ENCODE measurements around the gene GPS1. TPM values are rescaled to one million over a fixed set of nuclear protein-coding genes. Genes with fewer than 3 reads are reported as not detected.

GPS1 gene
- total and polyA plus RNA-seq, 9 of the 15 experiments (the other 6 are each of a cell fraction or from before 2014, with no cell fraction given): 3.1 to 167 (median 69.9) TPM

GRCh38 chr17:82012261-82012639 lies 39.4 kb upstream of the GPS1 start (continued):
- TF ChIP-seq, protein P1, sequence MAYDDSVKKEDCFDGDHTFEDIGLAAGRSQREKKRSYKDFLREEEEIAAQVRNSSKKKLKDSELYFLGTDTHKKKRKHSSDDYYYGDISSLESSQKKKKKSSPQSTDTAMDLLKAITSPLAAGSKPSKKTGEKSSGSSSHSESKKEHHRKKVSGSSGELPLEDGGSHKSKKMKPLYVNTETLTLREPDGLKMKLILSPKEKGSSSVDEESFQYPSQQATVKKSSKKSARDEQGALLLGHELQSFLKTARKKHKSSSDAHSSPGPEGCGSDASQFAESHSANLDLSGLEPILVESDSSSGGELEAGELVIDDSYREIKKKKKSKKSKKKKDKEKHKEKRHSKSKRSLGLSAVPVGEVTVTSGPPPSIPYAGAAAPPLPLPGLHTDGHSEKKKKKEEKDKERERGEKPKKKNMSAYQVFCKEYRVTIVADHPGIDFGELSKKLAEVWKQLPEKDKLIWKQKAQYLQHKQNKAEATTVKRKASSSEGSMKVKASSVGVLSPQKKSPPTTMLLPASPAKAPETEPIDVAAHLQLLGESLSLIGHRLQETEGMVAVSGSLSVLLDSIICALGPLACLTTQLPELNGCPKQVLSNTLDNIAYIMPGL (CRISPR knock-in tag; IDR thresholded peaks at IDR 0.05): no peak

DNA sequence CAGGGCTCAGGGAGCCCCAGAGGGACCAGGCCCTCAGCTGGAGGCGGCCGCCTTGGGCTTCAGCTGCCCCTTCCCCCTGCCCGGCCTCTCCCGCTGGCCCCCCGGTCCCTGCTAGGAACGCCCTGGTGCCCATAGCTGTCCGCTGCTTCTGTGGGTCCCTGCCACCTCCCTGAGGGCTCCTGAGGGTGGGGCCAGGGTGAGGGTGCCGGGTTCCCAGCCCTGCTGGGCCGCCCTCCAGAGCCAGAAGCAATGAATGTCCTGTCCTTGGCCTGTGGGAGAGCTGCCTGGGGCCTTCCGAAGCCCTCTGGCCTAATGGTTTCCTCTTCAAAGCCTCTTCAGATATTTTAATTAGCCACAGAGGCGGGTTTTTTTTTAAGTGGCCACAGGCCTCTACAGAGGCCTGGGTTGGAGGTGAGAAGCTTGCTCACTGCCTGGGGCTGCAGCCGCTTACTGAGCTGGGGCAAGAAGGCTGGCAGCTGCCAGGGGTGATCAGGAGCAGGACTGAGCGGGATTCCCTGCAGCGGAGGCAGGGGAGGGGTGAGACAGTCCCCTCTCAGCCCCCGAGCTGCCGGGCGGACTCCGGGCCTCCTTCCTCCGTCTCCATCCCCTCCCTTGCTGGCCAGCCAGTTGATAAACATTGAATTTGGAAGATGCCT lies 38.9 kb upstream of the GPS1 start:
- FAIRE-seq: no peak
- H3K4me1 ChIP-seq (replicated peaks in 1 of 2; ENCODE audit: control insufficient read depth in 2 of 2, insufficient read depth in 2 of 2, low read length in 2 of 2): peaks cover 0 to 87% of the 10 kb centered on the region in 2 experiments; a peak in 3 of 5 replicates
- CTCF ChIA-PET (ENCODE audit: low intra/inter-chr PET ratio): no interaction called here
- no peaks in the 10 kb centered on the region for H3K9me3 ChIP-seq (replicated peaks; ENCODE audit: control insufficient read depth, insufficient read depth, low read depth, low read length)
- DNase-seq (ENCODE audit: extremely low read depth in 1 of 4, low spot score in 3 of 4): no peak
- in situ Hi-C loops (cut with MboI): no loop called here
- BruUV-seq (replicated peaks): no TSS peak
- no peak overlapping the region; a peak in 1 of 4 replicates for H3K9ac ChIP-seq (ENCODE audit: insufficient read depth in 1 of 2, low read depth in 2 of 2, low read length in 2 of 2)
- no peaks in the 10 kb centered on the region for H3K79me2 ChIP-seq (ENCODE audit: control insufficient read depth, insufficient read depth, low read length)
- H3K36me3 ChIP-seq (ENCODE audit: control insufficient read depth, insufficient read depth, low read length): no peaks in the 10 kb centered on the region; the same call in 2 of the 3 replicates
- H4K20me1 ChIP-seq (replicated peaks; ENCODE audit: control insufficient read depth, insufficient read depth, low read length): no peaks in the 10 kb centered on the region
- H3K9me1 ChIP-seq (ENCODE audit: control insufficient read depth, insufficient read depth, low read length): no peaks in the 10 kb centered on the region
- H3K4me2 ChIP-seq (ENCODE audit: insufficient read depth, low read length): no peak overlapping the region
- H3K27me3 ChIP-seq (ENCODE audit: control insufficient read depth in 2 of 2, insufficient read depth in 2 of 2, low read length in 2 of 2): no peaks in the 10 kb centered on the region
- no peak overlapping the region for H2AFZ ChIP-seq (ENCODE audit: low read depth, low read length)
- intact Hi-C loops (cut with micrococcal nuclease): no loop called here
- 80% methylated on average over 12 of the region's 19 CpGs for WGBS (ENCODE audit: insufficient coverage, low coverage, missing lambda C conversion rate)
- H3K27ac ChIP-seq (ENCODE audit: extremely low read depth, low read depth, low read length): no peak overlapping the region
- no peak overlapping the region for H3K4me3 ChIP-seq
- POLR2A ChIA-PET: interaction anchor here (1.1 kb wide), 1 partner anchor 9 kb away, joined by 3 read pairs; no protein-coding TSS in a partner anchor
- no peak for ATAC-seq
- TF ChIP-seq ZNF707 (CRISPR knock-in tag; conservative IDR thresholded peaks at IDR 0.05): no peak
- TF ChIP-seq, protein P2, sequence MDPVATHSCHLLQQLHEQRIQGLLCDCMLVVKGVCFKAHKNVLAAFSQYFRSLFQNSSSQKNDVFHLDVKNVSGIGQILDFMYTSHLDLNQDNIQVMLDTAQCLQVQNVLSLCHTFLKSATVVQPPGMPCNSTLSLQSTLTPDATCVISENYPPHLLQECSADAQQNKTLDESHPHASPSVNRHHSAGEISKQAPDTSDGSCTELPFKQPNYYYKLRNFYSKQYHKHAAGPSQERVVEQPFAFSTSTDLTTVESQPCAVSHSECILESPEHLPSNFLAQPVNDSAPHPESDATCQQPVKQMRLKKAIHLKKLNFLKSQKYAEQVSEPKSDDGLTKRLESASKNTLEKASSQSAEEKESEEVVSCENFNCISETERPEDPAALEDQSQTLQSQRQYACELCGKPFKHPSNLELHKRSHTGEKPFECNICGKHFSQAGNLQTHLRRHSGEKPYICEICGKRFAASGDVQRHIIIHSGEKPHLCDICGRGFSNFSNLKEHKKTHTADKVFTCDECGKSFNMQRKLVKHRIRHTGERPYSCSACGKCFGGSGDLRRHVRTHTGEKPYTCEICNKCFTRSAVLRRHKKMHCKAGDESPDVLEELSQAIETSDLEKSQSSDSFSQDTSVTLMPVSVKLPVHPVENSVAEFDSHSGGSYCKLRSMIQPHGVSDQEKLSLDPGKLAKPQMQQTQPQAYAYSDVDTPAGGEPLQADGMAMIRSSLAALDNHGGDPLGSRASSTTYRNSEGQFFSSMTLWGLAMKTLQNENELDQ (CRISPR knock-in tag; IDR thresholded peaks at IDR 0.05; ENCODE audit: borderline replicate concordance): no peak
- TF ChIP-seq ZNF780A (CRISPR knock-in tag; IDR thresholded peaks at IDR 0.05): no peak
- no peak for TF ChIP-seq HMG20B (CRISPR knock-in tag; IDR thresholded peaks at IDR 0.05)
- no peak for TF ChIP-seq SP2 (IDR thresholded peaks at IDR 0.05; ENCODE audit: extremely low read depth, low read depth, low read length, poor library complexity, severe bottlenecking)
- TF ChIP-seq MCM7 (IDR thresholded peaks at IDR 0.05): no peak
- TF ChIP-seq POLR2A (conservative IDR thresholded peaks at IDR 0.05): no peak
- no peak for TF ChIP-seq NCOA6 (IDR thresholded peaks at IDR 0.05)
- no peak for TF ChIP-seq MEIS2 (IDR thresholded peaks at IDR 0.05; ENCODE audit: partially characterized antibody)
- TF ChIP-seq ZNF253 (CRISPR knock-in tag; conservative IDR thresholded peaks at IDR 0.05): no peak
- TF ChIP-seq TCF3 (CRISPR knock-in tag; IDR thresholded peaks at IDR 0.05): no peak
- TF ChIP-seq CEBPG (CRISPR knock-in tag; IDR thresholded peaks at IDR 0.05): no peak
- TF ChIP-seq CEBPG (tag; conservative IDR thresholded peaks at IDR 0.05 in 1 of 2, IDR thresholded peaks at IDR 0.05 in 1 of 2): no peak
- no peak for TF ChIP-seq SRSF3 (IDR thresholded peaks at IDR 0.05; ENCODE audit: insufficient read depth, low read length)
- TF ChIP-seq DIDO1 (tag; IDR thresholded peaks at IDR 0.05; ENCODE audit: low read depth): no peak
- TF ChIP-seq RB1 (IDR thresholded peaks at IDR 0.05; ENCODE audit: low read depth): no peak

Measured in K562 (cell line).